ENCODE results near the gene GPC6.

Gene GPC6

DNA sequence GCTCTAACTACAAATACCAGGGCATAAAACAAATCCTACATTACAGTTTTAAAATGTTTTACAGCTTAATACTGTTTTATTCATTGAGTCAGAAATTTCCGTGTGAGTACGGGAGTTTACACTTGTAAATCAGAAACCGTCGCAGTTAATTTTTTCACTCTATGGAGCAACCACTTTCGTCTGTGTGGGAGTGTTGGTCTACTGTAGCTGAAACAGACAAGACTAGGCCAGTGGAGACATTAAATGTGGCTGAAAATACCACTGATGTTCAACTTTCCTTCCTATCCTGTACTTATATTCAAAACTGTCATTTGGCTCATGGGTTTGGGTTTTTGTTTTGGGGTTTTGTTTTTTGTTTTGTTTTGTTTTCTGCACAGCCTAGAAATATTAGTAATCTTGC, 984.2 kb downstream of the GPC6 start:
- no peaks in the 10 kb centered on the region for H3K9me2 ChIP-seq (ENCODE audit: low read depth, low read length)
- no peaks in the 10 kb centered on the region for H4K20me1 ChIP-seq (ENCODE audit: insufficient read depth, low read length)
- no peaks in the 10 kb centered on the region for H3K9me3 ChIP-seq (ENCODE audit: low read length)
- H3K4me2 ChIP-seq (ENCODE audit: low read length): no peak overlapping the region
- no peaks in the 10 kb centered on the region for H3K27me3 ChIP-seq (ENCODE audit: insufficient read depth, low read length)
- TF ChIP-seq CTCF (IDR thresholded peaks at IDR 0.05; ENCODE audit: low read length) (no peak), EZH2 (IDR thresholded peaks at IDR 0.05; ENCODE audit: borderline replicate concordance, low read length) (no peak)
- H3K9ac ChIP-seq (ENCODE audit: low read length): no peak overlapping the region
- no peaks in the 10 kb centered on the region for H3F3A ChIP-seq (ENCODE audit: insufficient read depth, low read length)
- no peaks in the 10 kb centered on the region for H3K36me3 ChIP-seq (ENCODE audit: insufficient read depth, low read length)
- no peak overlapping the region for H3K27ac ChIP-seq (ENCODE audit: low read depth, low read length, poor library complexity, severe bottlenecking)
- no peak overlapping the region for H3K4me3 ChIP-seq (ENCODE audit: low read depth, low read length, poor library complexity, severe bottlenecking)
- H2AFZ ChIP-seq (ENCODE audit: low read length): no peak overlapping the region
- no peaks in the 10 kb centered on the region for H3K79me2 ChIP-seq (ENCODE audit: insufficient read depth, low read length)
- no peaks in the 10 kb centered on the region for H3K4me1 ChIP-seq (ENCODE audit: insufficient read depth, low read length, severe bottlenecking)

DNA sequence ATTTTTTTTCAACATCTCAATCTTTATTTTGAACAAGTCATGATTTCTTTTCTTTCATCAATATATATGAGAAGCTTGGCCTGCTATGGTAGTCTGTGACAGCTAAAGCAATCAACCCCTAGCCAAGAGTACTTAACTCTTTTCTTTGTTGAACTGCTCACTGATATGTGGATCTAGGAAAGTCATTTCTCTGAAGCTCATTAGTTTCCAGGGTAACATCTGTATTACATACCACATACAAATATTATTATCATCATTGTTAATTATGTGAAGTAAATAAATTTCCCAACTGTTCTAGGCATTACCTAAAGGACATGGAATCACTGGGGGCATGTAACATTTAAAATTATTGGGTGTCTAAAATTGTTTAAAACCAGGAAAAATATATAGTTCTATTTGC, 985.6 kb downstream of the GPC6 start:
- Histone ChIP-seq H3K79me2 (ENCODE audit: insufficient read depth, low read length) (no peaks in the 10 kb centered on the region), H3K4me2 (ENCODE audit: low read length) (no peak overlapping the region), H3K27ac (ENCODE audit: low read depth, low read length, poor library complexity, severe bottlenecking) (no peak overlapping the region), H3K9me2 (ENCODE audit: low read depth, low read length) (no peaks in the 10 kb centered on the region), H3K27me3 (ENCODE audit: insufficient read depth, low read length) (no peaks in the 10 kb centered on the region), H3K9ac (ENCODE audit: low read length) (no peak overlapping the region), H3F3A (ENCODE audit: insufficient read depth, low read length) (no peaks in the 10 kb centered on the region), H2AFZ (ENCODE audit: low read length) (no peak overlapping the region), H4K20me1 (ENCODE audit: insufficient read depth, low read length) (no peaks in the 10 kb centered on the region), H3K4me1 (ENCODE audit: insufficient read depth, low read length, severe bottlenecking) (no peaks in the 10 kb centered on the region), H3K36me3 (ENCODE audit: insufficient read depth, low read length) (no peaks in the 10 kb centered on the region), H3K4me3 (ENCODE audit: low read depth, low read length, poor library complexity, severe bottlenecking) (no peak overlapping the region), H3K9me3 (ENCODE audit: low read length) (no peaks in the 10 kb centered on the region)
- no peak for TF ChIP-seq EZH2 (IDR thresholded peaks at IDR 0.05; ENCODE audit: borderline replicate concordance, low read length)
- TF ChIP-seq CTCF (IDR thresholded peaks at IDR 0.05; ENCODE audit: low read length): no peak

- Histone ChIP-seq H3K27me3 (ENCODE audit: insufficient read depth, low read length) (no peaks in the 10 kb centered on the region), H4K20me1 (ENCODE audit: insufficient read depth, low read length) (no peaks in the 10 kb centered on the region), H3K36me3 (ENCODE audit: insufficient read depth, low read length) (no peaks in the 10 kb centered on the region), H3K79me2 (ENCODE audit: insufficient read depth, low read length) (no peaks in the 10 kb centered on the region), H3K9me2 (ENCODE audit: low read depth, low read length) (no peaks in the 10 kb centered on the region), H3K4me2 (ENCODE audit: low read length) (no peak overlapping the region), H3K9me3 (ENCODE audit: low read length) (no peaks in the 10 kb centered on the region), H3K27ac (ENCODE audit: low read depth, low read length, poor library complexity, severe bottlenecking) (no peak overlapping the region), H3F3A (ENCODE audit: insufficient read depth, low read length) (no peaks in the 10 kb centered on the region), H3K4me1 (ENCODE audit: insufficient read depth, low read length, severe bottlenecking) (no peaks in the 10 kb centered on the region), H3K9ac (ENCODE audit: low read length) (no peak overlapping the region), H2AFZ (ENCODE audit: low read length) (no peak overlapping the region), H3K4me3 (ENCODE audit: low read depth, low read length, poor library complexity, severe bottlenecking) (no peak overlapping the region)
- TF ChIP-seq CTCF (IDR thresholded peaks at IDR 0.05; ENCODE audit: low read length) (no peak), EZH2 (IDR thresholded peaks at IDR 0.05; ENCODE audit: borderline replicate concordance, low read length) (no peak)
Measured at GRCh38 chr13:94214121-94214520, 987.5 kb downstream of the GPC6 start.

Measured in OCI-LY1 (cell line).